ENCODE measurements around the gene TRIM22.
A peak's percentile ranks its signal among the peaks of the same experiment; 100 is the strongest.
"Not testable (repeated sequence)": the region's sequence is repeated elsewhere in the genome, so short reads cannot be mapped to it uniquely, and the experiment has no call there.

Gene TRIM22

GRCh38 chr11:5679811-5680210 is 9.8 kb upstream of the TRIM22 start:
- DNase-seq (ENCODE audit: extremely low spot score): no peak
- ChIA-PET CTCF (interaction anchor here (1.7 to 3.3 kb wide), 3 partner anchors 8 to 15 kb away, joined by 3 to 11 read pairs (median 7); no protein-coding TSS in a partner anchor), POLR2A (no interaction called here)
- no peak for TF ChIP-seq CTCF (IDR thresholded peaks at IDR 0.05; ENCODE audit: control extremely low read depth, extremely low read depth, low read depth, missing control alignments)

- CTCF ChIA-PET: interaction anchor here (1.2 kb wide), 1 partner anchor 64 kb away, joined by 3 read pairs; no protein-coding TSS in a partner anchor
- DNase-seq (ENCODE audit: extremely low spot score); POLR2A ChIA-PET: not testable (repeated sequence)
Measured at GRCh38 chr11:5682890-5683441, 6.6 kb upstream of the TRIM22 start.

GRCh38 chr11:5683620-5684019 is 6.0 kb upstream of the TRIM22 start:
- DNase-seq (ENCODE audit: extremely low spot score): not testable (repeated sequence)
- ChIA-PET POLR2A (interaction anchor here (0.7 to 1.1 kb wide), 2 partner anchors 83 to 1014 kb away, joined by 3 to 6 read pairs; no protein-coding TSS in a partner anchor), CTCF (interaction anchor here (0.7 to 1.5 kb wide), 6 partner anchors 9 to 83 kb away, joined by 3 to 8 read pairs (median 3); no protein-coding TSS in a partner anchor)

- ChIA-PET CTCF (interaction anchor here (0.6 to 2.1 kb wide), 21 partner anchors 10 to 207 kb away, joined by 3 to 14 read pairs (median 3); partner anchors contain the start of gene TRIM6), POLR2A (interaction anchor here (0.7 to 1.1 kb wide), 3 partner anchors 11 to 1014 kb away, joined by 3 to 6 read pairs (median 3); no protein-coding TSS in a partner anchor)
- no peak for TF ChIP-seq CTCF (IDR thresholded peaks at IDR 0.05; ENCODE audit: control extremely low read depth, extremely low read depth, low read depth, missing control alignments)
- no peak for DNase-seq (ENCODE audit: extremely low spot score)
Measured at GRCh38 chr11:5684036-5684645, 5.4 kb upstream of the TRIM22 start.

GRCh38 chr11:5684646-5685362 is 4.8 kb upstream of the TRIM22 start, which contains the start of gene TRIM5:
TSS of gene TRIM5 (minus strand) at chr11:5685074. CDS start at chr11:5680177, 4,897 bp downstream.
- peak; percentile 81 for TF ChIP-seq CTCF (IDR thresholded peaks at IDR 0.05; ENCODE audit: control extremely low read depth, extremely low read depth, low read depth, missing control alignments)
- ChIA-PET POLR2A (interaction anchor here (0.6 to 1.1 kb wide), 3 partner anchors 11 to 209 kb away, joined by 3 to 4 read pairs (median 3); no protein-coding TSS in a partner anchor), CTCF (interaction anchor here (0.6 to 2.1 kb wide), 21 partner anchors 10 to 206 kb away, joined by 3 to 14 read pairs (median 3); partner anchors contain the start of gene TRIM6)
- peak; percentile 87 for DNase-seq (ENCODE audit: extremely low spot score)

GRCh38 chr11:5686426-5686825 is 3.2 kb upstream of the TRIM22 start:
- TF ChIP-seq CTCF (IDR thresholded peaks at IDR 0.05; ENCODE audit: control extremely low read depth, extremely low read depth, low read depth, missing control alignments): no peak
- ChIA-PET CTCF (interaction anchor here (1.3 kb wide), 1 partner anchor 17 kb away, joined by 3 read pairs; no protein-coding TSS in a partner anchor), POLR2A (no interaction called here)
- no peak for DNase-seq (ENCODE audit: extremely low spot score)

GRCh38 chr11:5688482-5688881 is 1.1 kb upstream of the TRIM22 start:
- ChIA-PET CTCF (interaction anchor here (0.9 to 2.3 kb wide), 3 partner anchors 10 to 13 kb away, joined by 3 to 7 read pairs (median 4); no protein-coding TSS in a partner anchor), POLR2A (no interaction called here)
- TF ChIP-seq CTCF (IDR thresholded peaks at IDR 0.05; ENCODE audit: control extremely low read depth, extremely low read depth, low read depth, missing control alignments): no peak
- no peak for DNase-seq (ENCODE audit: extremely low spot score)
